H1 (cell line): ENCODE measurements around the gene EVPL. TPM values are rescaled to one million over a fixed set of nuclear protein-coding genes. Genes with fewer than 3 reads are reported as not detected.

Experiments
- CTCF ChIA-PET: fragments of 300-600 bp; sonication (Branson Sonifier 250); formaldehyde crosslinking; loops from one replicate; lab custom pipeline; 2021; ENCODE audit not compliant: partially characterized antibody; lab: Charles Lee
- POLR2A ChIA-PET: fragments of 300-600 bp; sonication (Branson Sonifier 250); formaldehyde crosslinking; loops from one replicate; lab custom pipeline; 2021; ENCODE audit warnings: inconsistent platforms; ENCODE audit not compliant: partially characterized antibody; lab: Charles Lee
- DNase-seq, 2 experiments: peaks; one replicate each; pipeline versions ENCODE4 v3.0.0 to v3.0.0-alpha.2; 2010 to 2022; ENCODE audit warnings: low spot score in 2 of 2, low read depth in 1 of 2, mixed read lengths in 1 of 2
- FAIRE-seq: peaks from 2 replicates; lab custom pipeline; 2011; peaks lifted over from hg19 to GRCh38; lab: Jason Lieb, UNC
- H2AFZ ChIP-seq: 2 replicates; pipeline ENCODE4 v1.8.1; 2012; ENCODE audit warnings: low read length, inconsistent platforms
- H2AK5ac ChIP-seq: 2 replicates; pipeline ENCODE4 v1.6.1; 2013; ENCODE audit warnings: low read depth, low read length
- H2BK120ac ChIP-seq: replicated peaks from 2 replicates; pipeline ENCODE3; 2013; ENCODE audit warnings: low read depth, low read length, inconsistent platforms
- H2BK12ac ChIP-seq: 2 replicates; pipeline ENCODE4 v1.6.1; 2013; ENCODE audit warnings: low read depth, low read length
- H2BK15ac ChIP-seq: 2 replicates; pipeline ENCODE4 v1.6.1; 2013; ENCODE audit warnings: low read length
- H2BK20ac ChIP-seq: 2 replicates; pipeline ENCODE4 v1.6.1; 2013; ENCODE audit warnings: low read length
- H2BK5ac ChIP-seq: 2 replicates; pipeline ENCODE4 v1.6.1; 2013; ENCODE audit warnings: low read depth, low read length
- H3K14ac ChIP-seq: 2 replicates; pipeline ENCODE4 v1.6.1; 2013; ENCODE audit warnings: inconsistent platforms; ENCODE audit not compliant: insufficient read length
- H3K18ac ChIP-seq: 2 replicates; pipeline ENCODE4 v1.6.1; 2013; ENCODE audit warnings: low read length; ENCODE audit errors: extremely low read depth
- H3K23ac ChIP-seq: 2 replicates; pipeline ENCODE4 v1.6.1; 2013; ENCODE audit warnings: inconsistent platforms; ENCODE audit not compliant: insufficient read length
- H3K23me2 ChIP-seq: 2 replicates; pipeline ENCODE4 v1.6.1; 2013; ENCODE audit warnings: low read depth, low read length
- H3K27ac ChIP-seq: 2 replicates; pipeline ENCODE4 v1.6.1; 2011; ENCODE audit warnings: low read depth, low read length, inconsistent platforms
- H3K27me3 ChIP-seq, 4 experiments: replicated peaks in 1 of 4; 1 replicate in 1 of 4; 2 replicates in 3 of 4; pipeline versions ENCODE4 v1.6.1 to v1.8.1; 2011 to 2013; ENCODE audit warnings: low read length in 3 of 4, mild to moderate bottlenecking in 3 of 4, inconsistent platforms in 2 of 4, mixed read lengths in 2 of 4, moderate library complexity in 1 of 4; ENCODE audit not compliant: control insufficient read depth in 3 of 4, insufficient read depth in 3 of 4; ENCODE audit errors: extremely low read depth in 1 of 4
- H3K36me3 ChIP-seq, 4 experiments: 2 replicates each; pipeline versions ENCODE4 v1.6.1 to v1.8.1; 2011 to 2013; ENCODE audit warnings: mild to moderate bottlenecking in 4 of 4, low read length in 3 of 4, moderate library complexity in 2 of 4, control low read depth in 1 of 4, inconsistent platforms in 1 of 4; ENCODE audit not compliant: insufficient read depth in 4 of 4, control insufficient read depth in 2 of 4
- H3K4ac ChIP-seq: replicated peaks from 2 replicates; pipeline ENCODE3; 2013; ENCODE audit warnings: low read length, low read depth, mixed read lengths, inconsistent platforms; ENCODE audit not compliant: insufficient read length
- H3K4me1 ChIP-seq, 4 experiments: replicated peaks in 1 of 4; 1 replicate in 1 of 4; 2 replicates in 3 of 4; pipeline versions ENCODE4 v1.6.1 to v1.8.1; 2011 to 2013; ENCODE audit warnings: low read length in 3 of 4, inconsistent platforms in 2 of 4, mixed read lengths in 1 of 4; ENCODE audit not compliant: insufficient read depth in 4 of 4, control insufficient read depth in 3 of 4
- H3K4me2 ChIP-seq, 2 experiments: 2 replicates each; pipeline versions ENCODE4 v1.6.1 to v1.8.1; 2011 to 2013; ENCODE audit warnings: low read depth in 2 of 2, low read length in 2 of 2, control low read depth in 1 of 2, inconsistent platforms in 1 of 2, mild to moderate bottlenecking in 1 of 2; ENCODE audit not compliant: insufficient read depth in 1 of 2
- H3K4me3 ChIP-seq, 4 experiments: fragments of 200-600, 300-600 bp in 1 of 4; sonication (generic), shearing (Covaris generic), sonication (Bioruptor Twin) in 1 of 4; 2 replicates each; pipeline versions ENCODE4 v1.5.1 to v1.8.1; 2011 to 2016; ENCODE audit warnings: low read length in 4 of 4, low read depth in 3 of 4, control low read depth in 2 of 4, inconsistent platforms in 2 of 4, mild to moderate bottlenecking in 2 of 4, mixed read lengths in 1 of 4, moderate library complexity in 1 of 4; ENCODE audit not compliant: insufficient read depth in 2 of 4; ENCODE audit errors: extremely low read depth in 1 of 4
- H3K56ac ChIP-seq: replicated peaks from 2 replicates; pipeline ENCODE3; 2013; ENCODE audit warnings: low read depth, mild to moderate bottlenecking, mixed read lengths, low read length, inconsistent platforms; ENCODE audit not compliant: insufficient read length
- H3K79me1 ChIP-seq: 2 replicates; pipeline ENCODE4 v1.6.1; 2013; ENCODE audit warnings: low read depth, low read length, control low read depth
- H3K79me2 ChIP-seq, 2 experiments: 2 replicates each; pipeline versions ENCODE4 v1.6.1 to v1.8.1; 2012 to 2013; ENCODE audit warnings: low read length in 2 of 2, mild to moderate bottlenecking in 2 of 2, inconsistent platforms in 1 of 2; ENCODE audit not compliant: insufficient read depth in 2 of 2, control insufficient read depth in 1 of 2
- H3K9ac ChIP-seq, 4 experiments: replicated peaks in 1 of 4; 1 replicate in 1 of 4; 2 replicates in 3 of 4; pipeline versions ENCODE4 v1.6.1 to v1.8.1; 2011 to 2013; ENCODE audit warnings: low read depth in 3 of 4, low read length in 3 of 4, control low read depth in 2 of 4, mild to moderate bottlenecking in 2 of 4, moderate library complexity in 2 of 4, inconsistent platforms in 1 of 4; ENCODE audit errors: extremely low read depth in 1 of 4
- H3K9me3 ChIP-seq, 2 experiments: 2 replicates each; pipeline versions ENCODE4 v1.6.1 to v1.8.1; 2012 to 2013; ENCODE audit warnings: mild to moderate bottlenecking in 2 of 2, moderate library complexity in 2 of 2, control low read depth in 1 of 2, inconsistent platforms in 1 of 2, low read depth in 1 of 2, low read length in 1 of 2, mixed read lengths in 1 of 2; ENCODE audit not compliant: insufficient read depth in 2 of 2
- H4K20me1 ChIP-seq, 2 experiments: replicated peaks in 1 of 2; 2 replicates each; pipeline versions ENCODE3 to v1.8.1; 2011 to 2013; ENCODE audit warnings: inconsistent platforms in 2 of 2, low read length in 2 of 2, mild to moderate bottlenecking in 1 of 2; ENCODE audit not compliant: insufficient read depth in 2 of 2, control insufficient read depth in 1 of 2
- H4K5ac ChIP-seq: 2 replicates; pipeline ENCODE4 v1.6.1; 2013; ENCODE audit warnings: low read length, low read depth, mixed read lengths, inconsistent platforms; ENCODE audit not compliant: insufficient read length
- H4K8ac ChIP-seq: 2 replicates; pipeline ENCODE4 v1.8.0; 2013; ENCODE audit warnings: mild to moderate bottlenecking, moderate library complexity, low read length, inconsistent platforms; ENCODE audit not compliant: insufficient read depth; ENCODE audit errors: extremely low read depth
- H4K91ac ChIP-seq: replicated peaks from 2 replicates; pipeline ENCODE3; 2013; ENCODE audit warnings: low read length, mixed read lengths, inconsistent platforms; ENCODE audit not compliant: insufficient read length
- ATF3 ChIP-seq: IDR thresholded peaks from 2 replicates; pipeline ENCODE4 v1.6.1; 2011; ENCODE audit warnings: low read depth, mild to moderate bottlenecking, low read length; ENCODE audit not compliant: insufficient read depth
- E2F6 ChIP-seq: IDR thresholded peaks from 2 replicates; pipeline ENCODE4 v1.6.1; 2012; ENCODE audit warnings: inconsistent platforms
- EGR1 ChIP-seq: IDR thresholded peaks from 2 replicates; pipeline ENCODE4 v1.6.1; 2011; ENCODE audit warnings: low read depth, low read length, borderline replicate concordance
- GABPA ChIP-seq: IDR thresholded peaks from 2 replicates; pipeline ENCODE4 v1.6.1; 2011; ENCODE audit warnings: mild to moderate bottlenecking, low read length, moderate library complexity, borderline replicate concordance; ENCODE audit not compliant: insufficient read depth
- POU5F1 ChIP-seq: IDR thresholded peaks from 2 replicates; pipeline ENCODE4 v1.6.1; 2011; ENCODE audit warnings: low read depth, mild to moderate bottlenecking, low read length, moderate library complexity
- RNF2 ChIP-seq: fragments of 200-900, 300-1000 bp; sonication (generic); IDR thresholded peaks from 2 replicates; pipeline ENCODE4 v1.7.1; 2016; ENCODE audit warnings: borderline replicate concordance, low read depth, mild to moderate bottlenecking, antibody characterized with exemption, low read length; ENCODE audit not compliant: poor library complexity, severe bottlenecking; ENCODE audit errors: missing control alignments
- RXRA ChIP-seq: IDR thresholded peaks from 2 replicates; pipeline ENCODE4 v1.6.1; 2011; ENCODE audit warnings: low read depth, mild to moderate bottlenecking, low read length, moderate library complexity; ENCODE audit not compliant: insufficient read depth
- SP4 ChIP-seq: IDR thresholded peaks from 2 replicates; pipeline ENCODE4 v1.6.1; 2012; ENCODE audit warnings: low read length, inconsistent platforms
- SRF ChIP-seq: IDR thresholded peaks from 2 replicates; pipeline ENCODE4 v1.6.1; 2011; ENCODE audit warnings: mild to moderate bottlenecking, low read depth, low read length, moderate library complexity
- SUZ12 ChIP-seq: fragments of 200-600 bp; sonication (generic); IDR thresholded peaks from 2 replicates; pipeline ENCODE4 v1.6.1; 2012; ENCODE audit warnings: mild to moderate bottlenecking, inconsistent platforms, low read length, moderate library complexity, mixed read lengths
- WGBS, 2 experiments: shearing (Covaris generic) in 1 of 2; methylation state at CpG; one replicate each; pipeline versions ENCODE4 v1.1.6 to v1.1.7; 2013 to 2015; ENCODE audit warnings: low lambda C conversion rate in 2 of 2, mixed read lengths in 2 of 2, inconsistent platforms in 1 of 2, low coverage in 1 of 2, missing lambda C conversion rate in 1 of 2; ENCODE audit not compliant: insufficient replicate concordance in 2 of 2, insufficient coverage in 1 of 2, insufficient read length in 1 of 2; ENCODE audit errors: extremely low coverage in 1 of 2, missing lambda C conversion rate in 1 of 2; 5-methylcytosine and 5-hydroxymethylcytosine counted together
- polyA plus RNA-seq, 7 experiments: library from polyadenylated mRNA; depleted of rRNA in 3 of 7; stranded (reverse) in 5 of 7; unstranded in 2 of 7; fragments of >200 nt in 5 of 7; fragments of 200-250 nt in 2 of 7; gene quantifications; 1 replicate in 5 of 7; 2 replicates in 1 of 7; 4 replicates in 1 of 7; pipeline versions ENCODE4 v1.2.1 to v1.2.3, GENCODE V29; 2011 to 2013; ENCODE audit warnings: missing spikeins in 2 of 7, mixed read lengths in 2 of 7
- total RNA-seq: library from RNA; stranded (reverse); fragmentation: NEBNext Ultra II Directional; extraction: Animal tissue kit (Norgen Biotek cat#: 25700); gene quantifications from 2 replicates; pipeline ENCODE4 v1.2.1, GENCODE V29; 2021

EVPL gene
- total and polyA plus RNA-seq, 2 of the 8 experiments (the other 6 are each of a cell fraction or from before 2014, with no cell fraction given), result 0.20 to 0.99 TPM

GRCh38 chr17:76053246-76054111 lies 26.4 kb upstream of the EVPL start:
- H3K9ac ChIP-seq, result no peak overlapping the region
- H2AFZ ChIP-seq, result no peak overlapping the region
- FAIRE-seq, result no peak
- no peak for TF ChIP-seq EGR1
- TF ChIP-seq RXRA, result no peak
- TF ChIP-seq SP4, result no peak
- no peak for TF ChIP-seq ATF3
- TF ChIP-seq RNF2, result no peak
- TF ChIP-seq GABPA, result no peak
- no peak for TF ChIP-seq POU5F1
- TF ChIP-seq E2F6, result no peak
- TF ChIP-seq SRF, result no peak
- no peak for TF ChIP-seq SUZ12

More at GRCh38 chr17:76053246-76054111, 26.4 kb upstream of the EVPL start:
- ChIA-PET POLR2A (no interaction called here), CTCF (interaction anchor here (1.0 to 1.8 kb wide), 3 partner anchors 15 to 48 kb away, joined by 3 to 5 read pairs (median 5); no protein-coding TSS in a partner anchor)
- H2BK15ac ChIP-seq, result no peak overlapping the region
- H3K23me2 ChIP-seq, result no peaks in the 10 kb centered on the region
- H3K9me3 ChIP-seq, result no peaks in the 10 kb centered on the region
- H4K20me1 ChIP-seq, result peaks cover 0 to 3% of the 10 kb centered on the region in 2 experiments
- H3K79me2 ChIP-seq, result no peaks in the 10 kb centered on the region
- H4K5ac ChIP-seq, result no peak overlapping the region
- H4K8ac ChIP-seq, result no peak overlapping the region
- 94% methylated on average over 17 of the region's 17 CpGs; no CpG with 5 or more reads in 1 of the 2 experiments for WGBS, 2 experiments
- no peak overlapping the region for H2AK5ac ChIP-seq
- no peak overlapping the region for H2BK12ac ChIP-seq
- H3K4me2 ChIP-seq, result no peak overlapping the region
- no peak for DNase-seq
- no peak overlapping the region for H3K4ac ChIP-seq
- H3K4me1 ChIP-seq, result peaks cover 0 to 2% (median 0%) of the 10 kb centered on the region in 4 experiments; a peak in 1 of 7 replicates
- H3K27me3 ChIP-seq, result no peaks in the 10 kb centered on the region
- no peaks in the 10 kb centered on the region; the same call in 1 of the 2 replicates for H3K79me1 ChIP-seq
- no peak overlapping the region for H3K18ac ChIP-seq
- peaks cover 7 to 60% (median 32%) of the 10 kb centered on the region in 4 experiments; a peak in 7 of 8 replicates for H3K36me3 ChIP-seq
- no peak overlapping the region for H4K91ac ChIP-seq
- no peak overlapping the region for H3K56ac ChIP-seq
- H2BK5ac ChIP-seq, result no peak overlapping the region
- no peak overlapping the region for H3K4me3 ChIP-seq
- no peak overlapping the region for H2BK120ac ChIP-seq
- peak overlapping the region; percentile 19; the same call in 1 of the 2 replicates for H3K27ac ChIP-seq
- no peak overlapping the region for H3K23ac ChIP-seq
- no peak overlapping the region for H2BK20ac ChIP-seq
- H3K14ac ChIP-seq, result no peak overlapping the region
